B cell (primary cell): ENCODE results near the gene LITAF. TPM values are rescaled to one million over a fixed set of nuclear protein-coding genes. Genes with fewer than 3 reads are reported as not detected.

Experiments
- ATAC-seq: fragments of 200-7000 bp; cut with Tn5 transposase; one replicate; pipeline ENCODE4 v1.10.0; 2021; ENCODE audit warnings: low read depth, mild to moderate bottlenecking, moderate number of reproducible peaks, moderate library complexity
- CTCF ChIA-PET: fragments of 350-600 bp; sonication (Branson Sonifier 250); formaldehyde crosslinking; loops from one replicate; lab custom pipeline; 2021; ENCODE audit warnings: antibody characterized with exemption, inconsistent platforms; lab: Charles Lee
- POLR2A ChIA-PET: fragments of 350-600 bp; sonication (Branson Sonifier 250); formaldehyde crosslinking; loops from one replicate; lab custom pipeline; 2021; ENCODE audit warnings: antibody characterized with exemption; lab: Charles Lee
- DNase-seq: peaks from one replicate; pipeline ENCODE4 v3.0.0; 2013
- H2AFZ ChIP-seq: 2 replicates; pipeline ENCODE4 v1.6.1; 2012; ENCODE audit warnings: mild to moderate bottlenecking, low read depth, low read length; ENCODE audit not compliant: insufficient read depth, poor library complexity, severe bottlenecking
- H3K27ac ChIP-seq, 2 donors: 1 replicate in 1 of 2; 2 replicates in 1 of 2; pipeline ENCODE4 v1.5.1; 2012 to 2013; ENCODE audit warnings: low read length in 2 of 2, mild to moderate bottlenecking in 2 of 2, moderate library complexity in 1 of 2
- H3K27me3 ChIP-seq, 4 experiments: fragments of 200-600 bp in 1 of 4; sonication (generic) in 1 of 4; replicated peaks in 1 of 4; 1 replicate in 2 of 4; 2 replicates in 2 of 4; pipeline versions ENCODE4 v1.6.1 to v1.7.0; 2013 to 2016; ENCODE audit warnings: low read length in 3 of 4, mild to moderate bottlenecking in 2 of 4, mixed read lengths in 1 of 4, moderate library complexity in 1 of 4; ENCODE audit not compliant: insufficient read depth in 4 of 4, control insufficient read depth in 3 of 4; ENCODE audit errors: control extremely low read depth in 1 of 4
- H3K36me3 ChIP-seq, 2 experiments: replicated peaks in 1 of 2; 1 replicate in 1 of 2; 2 replicates in 1 of 2; pipeline versions ENCODE4 v1.6.1 to v1.7.1; 2013; ENCODE audit warnings: low read length in 1 of 2; ENCODE audit not compliant: insufficient read depth in 2 of 2, control insufficient read depth in 1 of 2; ENCODE audit errors: control extremely low read depth in 1 of 2, extremely low read depth in 1 of 2
- H3K4me1 ChIP-seq, 2 donors: fragments of 200-600 bp in 1 of 2; sonication (generic) in 1 of 2; 1 replicate in 1 of 2; 2 replicates in 1 of 2; pipeline versions ENCODE4 v1.5.1 to v1.6.1; 2013 to 2017; ENCODE audit warnings: low read length in 2 of 2; ENCODE audit not compliant: control insufficient read depth in 2 of 2, insufficient read depth in 2 of 2
- H3K4me2 ChIP-seq: replicated peaks from 2 replicates; pipeline ENCODE3; 2012; ENCODE audit warnings: mild to moderate bottlenecking, low read depth, low read length; ENCODE audit not compliant: poor library complexity, severe bottlenecking
- H3K4me3 ChIP-seq, 5 experiments: fragments of 200-600 bp in 1 of 5; sonication (generic) in 1 of 5; 1 replicate in 3 of 5; 2 replicates in 2 of 5; pipeline versions ENCODE4 v1.5.1 to v1.7.0; 2011 to 2016; ENCODE audit warnings: low read length in 4 of 5, mild to moderate bottlenecking in 4 of 5, low read depth in 2 of 5, control low read depth in 1 of 5, moderate library complexity in 1 of 5; ENCODE audit not compliant: insufficient read depth in 1 of 5; ENCODE audit errors: control extremely low read depth in 1 of 5, extremely low read depth in 1 of 5
- H3K79me2 ChIP-seq: fragments of 200-600 bp; sonication (generic); one replicate; pipeline ENCODE4 v1.6.0; 2016; ENCODE audit warnings: low read length; ENCODE audit not compliant: control insufficient read depth, insufficient read depth
- H3K9ac ChIP-seq: fragments of 200-600 bp; sonication (generic); 2 replicates; pipeline ENCODE4 v1.6.1; 2017; ENCODE audit warnings: mild to moderate bottlenecking, low read length, moderate library complexity
- H3K9me3 ChIP-seq, 3 donors: one replicate each; pipeline versions ENCODE4 v1.6.1 to v1.7.1; 2013; ENCODE audit warnings: low read length in 2 of 3; ENCODE audit not compliant: control insufficient read depth in 2 of 3, insufficient read depth in 1 of 3; ENCODE audit errors: control extremely low read depth in 1 of 3
- H4K20me1 ChIP-seq: 2 replicates; pipeline ENCODE4 v1.6.0; 2012; ENCODE audit warnings: mild to moderate bottlenecking, low read length; ENCODE audit not compliant: insufficient read depth, control insufficient read depth, poor library complexity, severe bottlenecking
- H3K27ac Mint-ChIP-seq: one replicate; pipeline ENCODE4 v1.8.0; 2021; ENCODE audit warnings: mixed read lengths
- H3K27me3 Mint-ChIP-seq: one replicate; pipeline ENCODE4 v1.8.0; 2021; ENCODE audit warnings: mixed read lengths
- H3K4me1 Mint-ChIP-seq: one replicate; pipeline ENCODE4 v1.8.0; 2021; ENCODE audit warnings: mixed read lengths
- H3K4me3 Mint-ChIP-seq: one replicate; pipeline ENCODE4 v1.8.0; 2021; ENCODE audit warnings: mixed read lengths
- H3K9me3 Mint-ChIP-seq: one replicate; pipeline ENCODE4 v1.8.0; 2022; ENCODE audit warnings: mixed read lengths; ENCODE audit not compliant: insufficient read depth
- CTCF ChIP-seq: fragments of 200-600 bp; IDR thresholded peaks from one replicate; pipeline ENCODE4 v1.8.0; 2022; ENCODE audit warnings: antibody characterized with exemption, mild to moderate bottlenecking
- EZH2 ChIP-seq: IDR thresholded peaks from 2 replicates; pipeline ENCODE4 v1.6.1; 2012; ENCODE audit warnings: borderline replicate concordance, low read depth, mild to moderate bottlenecking, moderate library complexity, low read length; ENCODE audit not compliant: insufficient read depth, poor library complexity, severe bottlenecking
- WGBS: methylation state at CpG from one replicate; pipeline ENCODE4 v1.1.5; 2013; ENCODE audit warnings: missing lambda C conversion rate; ENCODE audit not compliant: insufficient coverage; 5-methylcytosine and 5-hydroxymethylcytosine counted together
- intact Hi-C: fragments of 100-400 bp; cut with micrococcal nuclease; formaldehyde crosslinking; loops from one replicate; pipeline ENCODE4 v1.10.0; 2022
- polyA plus RNA-seq: library from polyadenylated mRNA; depleted of rRNA; stranded (reverse); fragments of >200 nt; gene quantifications from 2 replicates; pipeline ENCODE4 v1.2.3, GENCODE V29; 2012
- total RNA-seq, 2 donors: library from RNA; stranded (reverse); fragments of 120-200 nt in 1 of 2; gene quantifications; 1 replicate in 1 of 2; 2 replicates in 1 of 2; pipeline versions ENCODE4 v1.2.3 to v1.2.4, GENCODE V29; 2013 to 2022

LITAF gene
- total and polyA plus RNA-seq, 2 donors (not counting 1 experiment from before 2014, with no cell fraction given) = 93.6 to 125 TPM

GRCh38 chr16:11629071-11630030, 42.6 kb upstream of the LITAF start:
- ChIA-PET POLR2A (interaction anchor here (0.6 to 0.7 kb wide), 2 partner anchors 25 to 683 kb away, joined by 3 to 4 read pairs; no protein-coding TSS in a partner anchor), CTCF (interaction anchor here (0.6 to 3.6 kb wide), 9 partner anchors 11 to 374 kb away, joined by 3 to 13 read pairs (median 4); partner anchors contain the start of gene SOCS1)
- Histone ChIP-seq H3K9ac (peak overlapping the region; percentile 29), H4K20me1 (no peaks in the 10 kb centered on the region), H3K4me1 (peaks cover 33 to 54% of the 10 kb centered on the region in 2 donors), H2AFZ (peak overlapping the region; percentile 26), H3K36me3 (no peaks in the 10 kb centered on the region), H3K27ac (peak overlapping the region; percentile 22 to 26), H3K4me3 (peak overlapping the region in 1 of 5 experiments; percentile 7), H3K9me3 (no peaks in the 10 kb centered on the region), H3K27me3 (no peaks in the 10 kb centered on the region), H3K4me2 (peak overlapping the region; percentile 66), H3K79me2 (no peaks in the 10 kb centered on the region)
- no peaks in the 10 kb centered on the region for H3K9me3 Mint-ChIP-seq
- peak overlapping the region; percentile 76 for H3K4me3 Mint-ChIP-seq
- DNase-seq = peak; percentile 72
- 11% methylated on average over 19 of the region's 23 CpGs for WGBS
- peaks cover 41% of the 10 kb centered on the region for H3K4me1 Mint-ChIP-seq
- no peaks in the 10 kb centered on the region for H3K27me3 Mint-ChIP-seq
- TF ChIP-seq EZH2 (no peak), CTCF (no peak)
- intact Hi-C loops = no loop called here
- ATAC-seq = peak; percentile 70
- peak overlapping the region; percentile 82 for H3K27ac Mint-ChIP-seq
